GM19328 (cell line): ENCODE results near the gene HSD11B2.

Source experiments
- ATAC-seq: cut with Tn5 transposase; IDR thresholded peaks from one replicate; pipeline ENCODE4 v1.9.1; 2021; ENCODE audit warnings: mild to moderate bottlenecking, moderate library complexity; ENCODE audit not compliant: unreplicated experiment

HSD11B2 gene

GRCh38 chr16:67470359-67470758, 39.4 kb downstream of the HSD11B2 start:
- no peak for ATAC-seq

GRCh38 chr16:67471758-67472384, 41.0 kb downstream of the HSD11B2 start:
- no peak for ATAC-seq

GRCh38 chr16:67474551-67475455, 43.9 kb downstream of the HSD11B2 start:
- ATAC-seq: no peak

GRCh38 chr16:67477960-67478554, 47.1 kb downstream of the HSD11B2 start:
- ATAC-seq: no peak

- ATAC-seq: peak; percentile 81
Observed at GRCh38 chr16:67480833-67481560, 50.1 kb downstream of the HSD11B2 start, which contains the start of gene ATP6V0D1. Gene ATP6V0D1, minus strand, starts transcription at chr16:67481157. Its CDS starts 71 bp downstream, at chr16:67481086.

- ATAC-seq: no peak
Observed at GRCh38 chr16:67481561-67482232, 50.8 kb downstream of the HSD11B2 start.

GRCh38 chr16:67482233-67482924, 51.5 kb downstream of the HSD11B2 start:
- ATAC-seq: no peak

GRCh38 chr16:67483150-67483549, 52.2 kb downstream of the HSD11B2 start, which contains the start of gene AGRP:
Gene AGRP, minus strand, starts transcription at chr16:67483547. Its CDS starts 149 bp downstream, at chr16:67483398.
- no peak for ATAC-seq

GRCh38 chr16:67483731-67484525, 53.0 kb downstream of the HSD11B2 start:
- ATAC-seq: no peak

GRCh38 chr16:67486805-67487204, 55.9 kb downstream of the HSD11B2 start:
- no peak for ATAC-seq
